ENCODE data around the gene CERK. TPM values are rescaled to one million over a fixed set of nuclear protein-coding genes. Genes with fewer than 3 reads are reported as not detected.

The CERK gene
- total RNA-seq, 1 donor from 2014 or later = 145 TPM

GRCh38 chr22:46694416-46695170 is 43.5 kb downstream of the CERK start:
- H3K9me3 Mint-ChIP-seq (ENCODE audit: unreplicated experiment) = peaks cover 9% of the 10 kb centered on the region
- H3K4me1 Mint-ChIP-seq (ENCODE audit: low read depth, unreplicated experiment) = peaks cover 11% of the 10 kb centered on the region
- H3K27me3 Mint-ChIP-seq (ENCODE audit: unreplicated experiment) = peaks cover 4% of the 10 kb centered on the region
- no peak for TF ChIP-seq CTCF (IDR thresholded peaks at IDR 0.05; ENCODE audit: partially characterized antibody, unreplicated experiment)
- DNase-seq = no peak
- peaks cover 5% of the 10 kb centered on the region for H3K36me3 Mint-ChIP-seq (ENCODE audit: unreplicated experiment)
- peak overlapping the region; percentile 73 for H3K27ac Mint-ChIP-seq (ENCODE audit: unreplicated experiment)
- peak overlapping the region; percentile 6 for H3K4me3 Mint-ChIP-seq (ENCODE audit: unreplicated experiment)

- Mint-ChIP-seq H3K27ac (ENCODE audit: unreplicated experiment) (peak overlapping the region; percentile 73), H3K9me3 (ENCODE audit: unreplicated experiment) (peaks cover 9% of the 10 kb centered on the region), H3K4me1 (ENCODE audit: low read depth, unreplicated experiment) (peaks cover 13% of the 10 kb centered on the region), H3K36me3 (ENCODE audit: unreplicated experiment) (peaks cover 5% of the 10 kb centered on the region), H3K4me3 (ENCODE audit: unreplicated experiment) (no peak overlapping the region), H3K27me3 (ENCODE audit: unreplicated experiment) (no peaks in the 10 kb centered on the region)
- no peak for TF ChIP-seq CTCF (IDR thresholded peaks at IDR 0.05; ENCODE audit: partially characterized antibody, unreplicated experiment)
- DNase-seq = no peak
Measured at GRCh38 chr22:46693634-46694415, 44.2 kb downstream of the CERK start.

- peaks cover 12% of the 10 kb centered on the region for H3K4me1 Mint-ChIP-seq (ENCODE audit: low read depth, unreplicated experiment)
- DNase-seq = no peak
- H3K9me3 Mint-ChIP-seq (ENCODE audit: unreplicated experiment) = peaks cover 5% of the 10 kb centered on the region
- no peak overlapping the region for H3K27ac Mint-ChIP-seq (ENCODE audit: unreplicated experiment)
- TF ChIP-seq CTCF (IDR thresholded peaks at IDR 0.05; ENCODE audit: partially characterized antibody, unreplicated experiment) = no peak
- H3K27me3 Mint-ChIP-seq (ENCODE audit: unreplicated experiment) = no peaks in the 10 kb centered on the region
- H3K36me3 Mint-ChIP-seq (ENCODE audit: unreplicated experiment) = peaks cover 5% of the 10 kb centered on the region
- no peak overlapping the region for H3K4me3 Mint-ChIP-seq (ENCODE audit: unreplicated experiment)
Measured at GRCh38 chr22:46691571-46691970, 46.5 kb downstream of the CERK start.

GRCh38 chr22:46690146-46690545 is 47.9 kb downstream of the CERK start:
- no peak for TF ChIP-seq CTCF (IDR thresholded peaks at IDR 0.05; ENCODE audit: partially characterized antibody, unreplicated experiment)
- Mint-ChIP-seq H3K27me3 (ENCODE audit: unreplicated experiment) (peaks cover 6% of the 10 kb centered on the region), H3K27ac (ENCODE audit: unreplicated experiment) (no peak overlapping the region), H3K36me3 (ENCODE audit: unreplicated experiment) (peaks cover 5% of the 10 kb centered on the region), H3K9me3 (ENCODE audit: unreplicated experiment) (peaks cover 6% of the 10 kb centered on the region), H3K4me1 (ENCODE audit: low read depth, unreplicated experiment) (peaks cover 22% of the 10 kb centered on the region), H3K4me3 (ENCODE audit: unreplicated experiment) (no peak overlapping the region)
- DNase-seq = no peak

GRCh38 chr22:46688949-46689348 is 49.1 kb downstream of the CERK start:
- peaks cover 5% of the 10 kb centered on the region for H3K36me3 Mint-ChIP-seq (ENCODE audit: unreplicated experiment)
- H3K4me3 Mint-ChIP-seq (ENCODE audit: unreplicated experiment) = no peak overlapping the region
- H3K4me1 Mint-ChIP-seq (ENCODE audit: low read depth, unreplicated experiment) = peaks cover 21% of the 10 kb centered on the region
- H3K27ac Mint-ChIP-seq (ENCODE audit: unreplicated experiment) = peak overlapping the region; percentile 64
- H3K9me3 Mint-ChIP-seq (ENCODE audit: unreplicated experiment) = peaks cover 5% of the 10 kb centered on the region
- TF ChIP-seq CTCF (IDR thresholded peaks at IDR 0.05; ENCODE audit: partially characterized antibody, unreplicated experiment) = no peak
- H3K27me3 Mint-ChIP-seq (ENCODE audit: unreplicated experiment) = peaks cover 6% of the 10 kb centered on the region
- DNase-seq = no peak

Measured in glutamatergic neuron (in vitro differentiated cells).